GM18502 (cell line): ENCODE data around the gene KCNT1.

ENCODE experiments used
- ATAC-seq: cut with Tn5 transposase; IDR thresholded peaks from one replicate; pipeline ENCODE4 v1.9.1; 2021; ENCODE audit warnings: mild to moderate bottlenecking; ENCODE audit not compliant: unreplicated experiment, poor library complexity

Gene KCNT1

GRCh38 chr9:135743021-135743420 lies 41.0 kb downstream of the KCNT1 start:
- ATAC-seq, result no peak

DNA sequence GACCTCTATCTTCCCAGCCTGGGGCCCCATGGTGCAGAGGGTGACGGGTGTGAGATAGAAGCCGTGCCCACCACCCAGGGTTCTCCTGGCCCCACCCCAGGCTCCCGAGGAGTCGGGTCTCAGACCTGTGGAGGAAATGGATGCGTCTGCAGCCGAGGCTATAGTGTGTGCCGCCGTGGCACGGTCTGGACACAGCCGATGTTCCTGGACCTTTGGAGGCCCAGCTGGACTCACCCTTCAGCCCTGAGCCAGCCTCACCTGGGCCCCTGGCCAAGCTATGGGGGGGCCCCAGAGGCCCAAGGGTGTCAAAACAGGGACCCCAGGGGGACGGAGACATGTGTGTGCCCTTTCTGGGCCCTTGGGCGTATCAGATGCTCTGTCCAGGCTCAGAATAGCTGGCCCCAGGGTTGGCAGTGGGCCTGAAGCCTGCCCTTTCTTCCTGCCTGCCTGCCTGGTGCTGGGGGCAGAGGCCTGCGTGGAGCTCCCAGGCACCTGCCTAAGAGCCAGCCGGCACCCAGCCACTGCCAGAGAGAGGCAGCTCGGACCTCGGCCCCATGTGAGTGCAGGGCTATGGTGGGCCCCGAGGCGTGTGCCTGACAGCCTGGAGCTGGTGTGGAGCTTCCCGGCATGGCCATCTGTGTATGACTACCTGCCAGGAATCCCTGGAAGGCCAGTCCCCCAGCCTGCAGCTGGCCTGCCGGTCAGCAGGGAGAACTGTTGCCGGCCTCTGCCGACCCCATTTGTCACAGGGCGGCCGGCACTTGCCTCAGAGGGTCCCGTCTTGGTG lies 41.8 kb downstream of the KCNT1 start:
- ATAC-seq, result no peak

GRCh38 chr9:135744333-135745070 lies 42.5 kb downstream of the KCNT1 start:
- no peak for ATAC-seq

DNA sequence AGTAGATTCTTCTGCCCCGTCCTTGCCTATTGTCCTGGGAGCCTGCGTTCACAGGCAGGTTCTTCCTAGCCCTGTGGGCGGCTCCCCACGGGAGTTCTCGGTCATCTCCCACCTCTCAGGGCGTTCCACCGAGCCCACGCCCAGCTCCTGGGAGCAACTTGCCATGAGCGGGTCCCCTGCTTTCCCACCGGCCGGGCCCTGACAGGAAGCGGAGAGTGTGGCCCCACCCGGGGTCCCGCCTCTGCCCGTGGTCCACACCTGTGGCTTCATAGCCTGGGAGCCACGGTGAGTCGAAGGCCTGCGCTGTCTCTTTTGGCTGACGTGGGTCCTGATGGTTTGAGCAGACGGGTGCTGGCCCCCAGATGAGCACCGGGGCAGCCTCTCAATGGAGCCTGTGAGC lies 43.2 kb downstream of the KCNT1 start:
- no peak for ATAC-seq

DNA sequence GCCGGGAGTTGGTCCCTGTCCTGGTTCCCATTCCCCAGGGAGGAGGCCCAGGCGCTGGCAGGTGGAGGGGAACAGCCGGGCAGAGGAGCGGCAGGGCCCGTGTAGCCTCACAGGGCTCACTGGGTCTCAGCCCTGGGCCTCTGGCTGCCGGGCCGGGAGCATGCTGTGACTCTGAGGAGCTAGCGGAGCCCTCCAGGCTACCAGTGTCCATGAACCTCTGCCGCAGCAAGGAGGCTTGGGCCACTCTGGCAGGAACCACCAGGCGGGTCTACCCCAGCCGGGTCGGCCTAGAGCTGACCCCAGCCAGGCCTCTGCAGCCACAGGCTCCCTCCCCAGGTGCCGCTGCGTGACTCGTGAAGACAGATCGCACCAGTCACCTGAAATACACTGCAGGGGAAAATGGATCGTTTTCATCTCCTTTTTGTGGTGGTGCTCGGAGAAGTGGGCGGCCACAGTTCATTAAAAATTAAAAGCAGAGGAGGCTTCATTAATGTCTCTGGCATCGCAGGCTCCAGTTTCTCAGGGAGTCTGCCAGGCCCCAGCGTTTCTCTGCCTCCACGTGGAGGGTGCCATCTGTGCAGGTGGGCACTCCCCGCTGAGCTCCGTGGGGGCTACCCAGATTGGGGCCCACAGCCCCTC lies 43.8 kb downstream of the KCNT1 start:
- no peak for ATAC-seq

GRCh38 chr9:135746565-135746964 lies 44.6 kb downstream of the KCNT1 start:
- ATAC-seq, result no peak

- no peak for ATAC-seq
Observed at GRCh38 chr9:135747311-135747710, 45.3 kb downstream of the KCNT1 start.

- ATAC-seq, result no peak
Observed at GRCh38 chr9:135748676-135749075, 46.7 kb downstream of the KCNT1 start.

GRCh38 chr9:135749171-135750045 lies 47.4 kb downstream of the KCNT1 start:
- no peak for ATAC-seq

GRCh38 chr9:135750786-135751185 lies 48.8 kb downstream of the KCNT1 start:
- ATAC-seq, result no peak

DNA sequence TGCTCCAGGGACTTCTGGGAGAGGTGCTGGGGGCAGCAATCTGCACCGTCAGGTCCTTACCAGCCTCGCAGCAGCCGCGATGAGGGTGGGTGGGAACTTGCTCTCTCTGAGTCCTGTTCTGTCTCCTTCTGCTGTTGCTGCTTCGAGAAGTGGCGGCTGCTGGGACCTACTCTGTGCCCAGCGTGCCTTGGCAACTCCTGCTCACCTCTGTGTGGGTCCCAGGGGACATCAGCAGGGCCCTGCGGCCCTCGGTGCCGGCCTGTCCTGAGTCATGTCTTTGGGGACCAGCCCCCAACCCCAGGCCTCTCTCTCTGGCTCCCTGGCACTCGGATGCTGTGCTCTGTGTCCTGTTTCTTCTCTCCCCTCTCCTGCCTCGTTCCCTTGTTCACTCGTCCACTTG lies 49.5 kb downstream of the KCNT1 start:
- ATAC-seq, result no peak

DNA sequence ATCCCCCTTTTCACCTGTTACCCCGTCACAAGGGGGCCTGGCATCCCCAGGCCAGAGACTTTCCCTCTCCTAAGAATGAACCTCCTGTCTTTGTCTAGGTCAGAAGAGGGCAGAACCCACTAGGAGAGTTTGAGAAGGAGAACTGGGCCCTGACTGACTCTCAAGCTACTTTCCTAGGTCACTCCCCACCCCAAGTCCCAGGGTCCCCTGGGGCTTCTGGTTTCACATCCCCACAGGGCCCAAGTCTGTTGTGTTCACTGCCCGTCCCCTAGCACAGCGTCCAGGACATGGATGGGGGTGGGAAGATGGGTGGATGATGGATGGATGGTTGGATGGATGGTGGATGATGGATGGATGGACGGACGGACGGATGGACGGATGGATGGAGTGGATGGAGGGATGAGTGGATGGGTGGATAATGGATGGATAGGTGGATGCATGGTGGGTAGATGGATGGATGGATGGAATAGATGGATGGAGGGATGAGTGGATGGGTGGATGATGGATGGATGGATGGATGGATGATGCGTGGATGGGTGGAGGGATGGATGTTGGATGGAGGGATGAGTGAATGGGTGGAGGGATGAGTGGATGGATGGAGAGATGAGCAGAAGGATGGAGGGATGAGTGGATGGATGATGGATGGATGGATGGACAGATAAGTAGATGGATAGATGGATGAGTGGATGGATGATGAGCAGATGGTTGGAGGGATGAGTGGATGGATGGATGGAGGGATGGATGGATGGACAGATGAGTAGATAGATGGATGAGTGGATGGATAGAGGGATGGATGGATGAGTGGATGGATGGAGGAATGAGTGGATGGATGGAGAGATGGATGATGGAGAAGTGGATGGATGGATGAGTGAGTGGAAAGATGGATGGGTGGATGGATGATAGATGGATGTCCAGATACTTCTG lies 50.6 kb downstream of the KCNT1 start:
- ATAC-seq, result no peak

GRCh38 chr9:135753391-135754105 lies 51.6 kb downstream of the KCNT1 start:
- no peak for ATAC-seq

GRCh38 chr9:135756576-135756975 lies 54.6 kb downstream of the KCNT1 start:
- ATAC-seq, result no peak

GRCh38 chr9:135757356-135757755 lies 55.4 kb downstream of the KCNT1 start:
- no peak for ATAC-seq

- ATAC-seq, result no peak
Observed at GRCh38 chr9:135758056-135758455, 56.1 kb downstream of the KCNT1 start.

GRCh38 chr9:135758870-135759269 lies 56.9 kb downstream of the KCNT1 start:
- ATAC-seq, result no peak

GRCh38 chr9:135759676-135760300 lies 57.8 kb downstream of the KCNT1 start:
- ATAC-seq, result no peak
